Esophagus muscularis mucosa (tissue), 3 donors: ENCODE results near the gene IFT88.

ENCODE experiments used
- POLR2A ChIP-seq: fragments of 450-650 bp; IDR thresholded peaks from one replicate; pipeline ENCODE4 v1.6.1; 2017; ENCODE audit warnings: antibody characterized with exemption, moderate library complexity, mild to moderate bottlenecking, low read depth
- POLR2AphosphoS5 ChIP-seq, 2 donors: sonication (generic); formaldehyde crosslinking; IDR thresholded peaks; one replicate each; pipeline ENCODE4 v1.6.1; 2017; ENCODE audit warnings: antibody characterized with exemption in 2 of 2
- TF ChIP-seq, protein P1 (sequence below), 3 experiments: fragments of 200-600 bp in 2 of 3; fragments of 450-650 bp in 1 of 3; sonication (generic) in 2 of 3; IDR thresholded peaks; one replicate each; pipeline ENCODE4 v1.5.1; 2017 to 2019; ENCODE audit warnings: antibody characterized with exemption in 3 of 3, mild to moderate bottlenecking in 2 of 3, moderate library complexity in 1 of 3

DNA sequence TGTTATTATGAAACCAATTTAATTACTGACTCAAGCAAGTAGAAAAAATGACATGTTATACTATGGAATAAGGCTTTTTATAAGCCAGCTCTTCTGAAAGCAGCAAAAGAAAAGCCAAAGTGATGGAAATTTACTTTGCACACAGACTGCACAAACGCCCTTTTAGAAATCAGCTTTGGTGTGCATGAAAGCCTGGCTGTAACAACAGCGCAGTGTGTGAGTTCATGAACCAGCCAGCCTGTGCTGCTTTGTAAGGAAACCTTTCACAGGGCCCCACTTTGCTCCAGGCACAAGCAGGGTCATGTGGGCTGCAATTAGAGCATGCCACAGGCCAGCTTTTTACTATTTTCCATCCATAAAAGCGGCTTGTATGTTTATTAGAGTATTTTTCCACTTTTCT lies 13.6 kb upstream of the IFT88 start:
- TF ChIP-seq, protein P1, sequence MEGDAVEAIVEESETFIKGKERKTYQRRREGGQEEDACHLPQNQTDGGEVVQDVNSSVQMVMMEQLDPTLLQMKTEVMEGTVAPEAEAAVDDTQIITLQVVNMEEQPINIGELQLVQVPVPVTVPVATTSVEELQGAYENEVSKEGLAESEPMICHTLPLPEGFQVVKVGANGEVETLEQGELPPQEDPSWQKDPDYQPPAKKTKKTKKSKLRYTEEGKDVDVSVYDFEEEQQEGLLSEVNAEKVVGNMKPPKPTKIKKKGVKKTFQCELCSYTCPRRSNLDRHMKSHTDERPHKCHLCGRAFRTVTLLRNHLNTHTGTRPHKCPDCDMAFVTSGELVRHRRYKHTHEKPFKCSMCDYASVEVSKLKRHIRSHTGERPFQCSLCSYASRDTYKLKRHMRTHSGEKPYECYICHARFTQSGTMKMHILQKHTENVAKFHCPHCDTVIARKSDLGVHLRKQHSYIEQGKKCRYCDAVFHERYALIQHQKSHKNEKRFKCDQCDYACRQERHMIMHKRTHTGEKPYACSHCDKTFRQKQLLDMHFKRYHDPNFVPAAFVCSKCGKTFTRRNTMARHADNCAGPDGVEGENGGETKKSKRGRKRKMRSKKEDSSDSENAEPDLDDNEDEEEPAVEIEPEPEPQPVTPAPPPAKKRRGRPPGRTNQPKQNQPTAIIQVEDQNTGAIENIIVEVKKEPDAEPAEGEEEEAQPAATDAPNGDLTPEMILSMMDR (IDR thresholded peaks at IDR 0.05), result no peak
- TF ChIP-seq POLR2A, result no peak
- TF ChIP-seq POLR2AphosphoS5 (IDR thresholded peaks at IDR 0.05), result no peak
